GM19455 (cell line): ENCODE data around the gene AFAP1L2.

Source experiments
- ATAC-seq: cut with Tn5 transposase; IDR thresholded peaks from one replicate; pipeline ENCODE4 v1.9.1; 2021; ENCODE audit not compliant: unreplicated experiment

The AFAP1L2 gene

GRCh38 chr10:114295393-114295792, 108.9 kb downstream of the AFAP1L2 start:
- no peak for ATAC-seq

GRCh38 chr10:114294549-114294948, 109.8 kb downstream of the AFAP1L2 start:
- no peak for ATAC-seq

- no peak for ATAC-seq
Observed at GRCh38 chr10:114293075-114293474, 111.2 kb downstream of the AFAP1L2 start.

- no peak for ATAC-seq
Observed at GRCh38 chr10:114291516-114291915, 112.8 kb downstream of the AFAP1L2 start.

GRCh38 chr10:114291076-114291475, 113.2 kb downstream of the AFAP1L2 start:
- ATAC-seq: no peak

GRCh38 chr10:114290038-114290437, 114.3 kb downstream of the AFAP1L2 start:
- ATAC-seq: no peak

GRCh38 chr10:114289096-114289436, 115.2 kb downstream of the AFAP1L2 start:
- no peak for ATAC-seq

- ATAC-seq: no peak
Observed at GRCh38 chr10:114288424-114289095, 115.7 kb downstream of the AFAP1L2 start.

- ATAC-seq: no peak
Observed at GRCh38 chr10:114286921-114287320, 117.4 kb downstream of the AFAP1L2 start.

GRCh38 chr10:114285961-114286441, 118.3 kb downstream of the AFAP1L2 start:
- no peak for ATAC-seq

GRCh38 chr10:114284346-114285071, 119.8 kb downstream of the AFAP1L2 start:
- no peak for ATAC-seq

GRCh38 chr10:114283535-114284234, 120.6 kb downstream of the AFAP1L2 start:
- no peak for ATAC-seq

GRCh38 chr10:114283091-114283490, 121.2 kb downstream of the AFAP1L2 start:
- ATAC-seq: no peak

- no peak for ATAC-seq
Observed at GRCh38 chr10:114282526-114282925, 121.8 kb downstream of the AFAP1L2 start.

- no peak for ATAC-seq
Observed at GRCh38 chr10:114281461-114281860, 122.8 kb downstream of the AFAP1L2 start.

- ATAC-seq: no peak
Observed at GRCh38 chr10:114281006-114281405, 123.3 kb downstream of the AFAP1L2 start.

- no peak for ATAC-seq
Observed at GRCh38 chr10:114279901-114280644, 124.2 kb downstream of the AFAP1L2 start.

- ATAC-seq: no peak
Observed at GRCh38 chr10:114279289-114279688, 125.0 kb downstream of the AFAP1L2 start.

GRCh38 chr10:114278884-114279191, 125.5 kb downstream of the AFAP1L2 start:
- no peak for ATAC-seq

GRCh38 chr10:114278140-114278883, 126.0 kb downstream of the AFAP1L2 start:
- ATAC-seq: no peak

- no peak for ATAC-seq
Observed at GRCh38 chr10:114276671-114277070, 127.6 kb downstream of the AFAP1L2 start.
